ENCODE measurements around the gene SUGP1. TPM values are rescaled to one million over a fixed set of nuclear protein-coding genes. Genes with fewer than 3 reads are reported as not detected.

Gene SUGP1
- total RNA-seq, 1 experiment from 2014 or later: 81.3 TPM

DNA sequence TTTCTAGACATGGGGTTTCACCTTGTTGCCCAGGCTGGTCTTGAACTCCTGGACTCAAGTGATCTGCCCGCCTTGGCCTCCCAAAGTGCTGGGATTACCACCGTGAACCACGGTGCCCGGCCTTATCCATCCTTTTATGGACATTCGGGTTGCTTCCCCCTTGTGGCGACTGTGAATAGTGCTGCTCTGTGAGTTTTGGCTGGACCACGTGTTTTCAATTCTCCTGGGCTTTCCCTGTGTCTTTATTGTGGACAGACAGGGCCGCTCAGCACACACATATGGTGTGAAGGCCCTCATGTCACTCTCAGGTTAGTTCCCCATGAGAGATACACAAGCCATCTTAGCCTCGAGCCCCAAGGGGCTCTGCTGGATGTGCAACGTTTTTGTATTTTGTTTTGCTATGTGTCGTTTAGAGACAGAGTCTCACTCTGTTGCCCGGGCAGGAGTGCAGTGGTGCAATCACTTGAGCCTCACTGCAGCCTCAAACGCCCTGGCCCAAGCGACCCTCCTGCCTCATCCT lies 40.8 kb upstream of the SUGP1 start:
- DNase-seq (ENCODE audit: low spot score) (peak; percentile 87), ATAC-seq (peak; percentile 88)
- ChIA-PET CTCF (interaction anchor here (0.7 to 1.3 kb wide), 3 partner anchors 20 to 193 kb away, joined by 3 to 5 read pairs (median 3); no protein-coding TSS in a partner anchor), POLR2A (no interaction called here)
- Mint-ChIP-seq H3K4me1 (peaks cover 6% of the 10 kb centered on the region), H3K36me3 (no peaks in the 10 kb centered on the region), H3K27ac (no peak overlapping the region), H3K4me3 (no peak overlapping the region), H3K27me3 (ENCODE audit: low read depth) (no peaks in the 10 kb centered on the region), H3K9me3 (no peaks in the 10 kb centered on the region)
- TF ChIP-seq NR2C2 (CRISPR knock-in tag; IDR thresholded peaks at IDR 0.05): no peak
- no peak for TF ChIP-seq OVOL2 (CRISPR knock-in tag; IDR thresholded peaks at IDR 0.05; ENCODE audit: borderline replicate concordance)
- no peak for TF ChIP-seq JAZF1 (CRISPR knock-in tag; IDR thresholded peaks at IDR 0.05)
- TF ChIP-seq SP1 (CRISPR knock-in tag; conservative IDR thresholded peaks at IDR 0.05): peak; percentile 23; the same call in 1 of the 2 replicates
- TF ChIP-seq, protein P1, sequence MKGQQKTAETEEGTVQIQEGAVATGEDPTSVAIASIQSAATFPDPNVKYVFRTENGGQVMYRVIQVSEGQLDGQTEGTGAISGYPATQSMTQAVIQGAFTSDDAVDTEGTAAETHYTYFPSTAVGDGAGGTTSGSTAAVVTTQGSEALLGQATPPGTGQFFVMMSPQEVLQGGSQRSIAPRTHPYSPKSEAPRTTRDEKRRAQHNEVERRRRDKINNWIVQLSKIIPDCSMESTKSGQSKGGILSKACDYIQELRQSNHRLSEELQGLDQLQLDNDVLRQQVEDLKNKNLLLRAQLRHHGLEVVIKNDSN (CRISPR knock-in tag; IDR thresholded peaks at IDR 0.05): peak; percentile 69; the same call in 1 of the 2 replicates
- no peak for TF ChIP-seq NFATC4 (CRISPR knock-in tag; IDR thresholded peaks at IDR 0.05)
- TF ChIP-seq TEAD4 (CRISPR knock-in tag; IDR thresholded peaks at IDR 0.05): no peak
- TF ChIP-seq, protein P2, sequence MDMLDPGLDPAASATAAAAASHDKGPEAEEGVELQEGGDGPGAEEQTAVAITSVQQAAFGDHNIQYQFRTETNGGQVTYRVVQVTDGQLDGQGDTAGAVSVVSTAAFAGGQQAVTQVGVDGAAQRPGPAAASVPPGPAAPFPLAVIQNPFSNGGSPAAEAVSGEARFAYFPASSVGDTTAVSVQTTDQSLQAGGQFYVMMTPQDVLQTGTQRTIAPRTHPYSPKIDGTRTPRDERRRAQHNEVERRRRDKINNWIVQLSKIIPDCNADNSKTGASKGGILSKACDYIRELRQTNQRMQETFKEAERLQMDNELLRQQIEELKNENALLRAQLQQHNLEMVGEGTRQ (CRISPR knock-in tag; IDR thresholded peaks at IDR 0.05): peak; percentile 79
- TF ChIP-seq, protein P3, sequence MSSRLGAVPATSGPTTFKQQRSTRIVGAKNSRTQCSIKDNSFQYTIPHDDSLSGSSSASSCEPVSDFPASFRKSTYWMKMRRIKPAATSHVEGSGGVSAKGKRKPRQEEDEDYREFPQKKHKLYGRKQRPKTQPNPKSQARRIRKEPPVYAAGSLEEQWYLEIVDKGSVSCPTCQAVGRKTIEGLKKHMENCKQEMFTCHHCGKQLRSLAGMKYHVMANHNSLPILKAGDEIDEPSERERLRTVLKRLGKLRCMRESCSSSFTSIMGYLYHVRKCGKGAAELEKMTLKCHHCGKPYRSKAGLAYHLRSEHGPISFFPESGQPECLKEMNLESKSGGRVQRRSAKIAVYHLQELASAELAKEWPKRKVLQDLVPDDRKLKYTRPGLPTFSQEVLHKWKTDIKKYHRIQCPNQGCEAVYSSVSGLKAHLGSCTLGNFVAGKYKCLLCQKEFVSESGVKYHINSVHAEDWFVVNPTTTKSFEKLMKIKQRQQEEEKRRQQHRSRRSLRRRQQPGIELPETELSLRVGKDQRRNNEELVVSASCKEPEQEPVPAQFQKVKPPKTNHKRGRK (CRISPR knock-in tag; IDR thresholded peaks at IDR 0.05; ENCODE audit: borderline replicate concordance): no peak
- TF ChIP-seq, protein P4, sequence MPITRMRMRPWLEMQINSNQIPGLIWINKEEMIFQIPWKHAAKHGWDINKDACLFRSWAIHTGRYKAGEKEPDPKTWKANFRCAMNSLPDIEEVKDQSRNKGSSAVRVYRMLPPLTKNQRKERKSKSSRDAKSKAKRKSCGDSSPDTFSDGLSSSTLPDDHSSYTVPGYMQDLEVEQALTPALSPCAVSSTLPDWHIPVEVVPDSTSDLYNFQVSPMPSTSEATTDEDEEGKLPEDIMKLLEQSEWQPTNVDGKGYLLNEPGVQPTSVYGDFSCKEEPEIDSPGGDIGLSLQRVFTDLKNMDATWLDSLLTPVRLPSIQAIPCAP (CRISPR knock-in tag; IDR thresholded peaks at IDR 0.05): no peak
- TF ChIP-seq, protein P5, sequence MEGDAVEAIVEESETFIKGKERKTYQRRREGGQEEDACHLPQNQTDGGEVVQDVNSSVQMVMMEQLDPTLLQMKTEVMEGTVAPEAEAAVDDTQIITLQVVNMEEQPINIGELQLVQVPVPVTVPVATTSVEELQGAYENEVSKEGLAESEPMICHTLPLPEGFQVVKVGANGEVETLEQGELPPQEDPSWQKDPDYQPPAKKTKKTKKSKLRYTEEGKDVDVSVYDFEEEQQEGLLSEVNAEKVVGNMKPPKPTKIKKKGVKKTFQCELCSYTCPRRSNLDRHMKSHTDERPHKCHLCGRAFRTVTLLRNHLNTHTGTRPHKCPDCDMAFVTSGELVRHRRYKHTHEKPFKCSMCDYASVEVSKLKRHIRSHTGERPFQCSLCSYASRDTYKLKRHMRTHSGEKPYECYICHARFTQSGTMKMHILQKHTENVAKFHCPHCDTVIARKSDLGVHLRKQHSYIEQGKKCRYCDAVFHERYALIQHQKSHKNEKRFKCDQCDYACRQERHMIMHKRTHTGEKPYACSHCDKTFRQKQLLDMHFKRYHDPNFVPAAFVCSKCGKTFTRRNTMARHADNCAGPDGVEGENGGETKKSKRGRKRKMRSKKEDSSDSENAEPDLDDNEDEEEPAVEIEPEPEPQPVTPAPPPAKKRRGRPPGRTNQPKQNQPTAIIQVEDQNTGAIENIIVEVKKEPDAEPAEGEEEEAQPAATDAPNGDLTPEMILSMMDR (IDR thresholded peaks at IDR 0.05): peak; percentile 74
- TF ChIP-seq, protein P6, sequence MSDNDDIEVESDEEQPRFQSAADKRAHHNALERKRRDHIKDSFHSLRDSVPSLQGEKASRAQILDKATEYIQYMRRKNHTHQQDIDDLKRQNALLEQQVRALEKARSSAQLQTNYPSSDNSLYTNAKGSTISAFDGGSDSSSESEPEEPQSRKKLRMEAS (CRISPR knock-in tag; IDR thresholded peaks at IDR 0.05): peak; percentile 65; the same call in 1 of the 2 replicates

DNA sequence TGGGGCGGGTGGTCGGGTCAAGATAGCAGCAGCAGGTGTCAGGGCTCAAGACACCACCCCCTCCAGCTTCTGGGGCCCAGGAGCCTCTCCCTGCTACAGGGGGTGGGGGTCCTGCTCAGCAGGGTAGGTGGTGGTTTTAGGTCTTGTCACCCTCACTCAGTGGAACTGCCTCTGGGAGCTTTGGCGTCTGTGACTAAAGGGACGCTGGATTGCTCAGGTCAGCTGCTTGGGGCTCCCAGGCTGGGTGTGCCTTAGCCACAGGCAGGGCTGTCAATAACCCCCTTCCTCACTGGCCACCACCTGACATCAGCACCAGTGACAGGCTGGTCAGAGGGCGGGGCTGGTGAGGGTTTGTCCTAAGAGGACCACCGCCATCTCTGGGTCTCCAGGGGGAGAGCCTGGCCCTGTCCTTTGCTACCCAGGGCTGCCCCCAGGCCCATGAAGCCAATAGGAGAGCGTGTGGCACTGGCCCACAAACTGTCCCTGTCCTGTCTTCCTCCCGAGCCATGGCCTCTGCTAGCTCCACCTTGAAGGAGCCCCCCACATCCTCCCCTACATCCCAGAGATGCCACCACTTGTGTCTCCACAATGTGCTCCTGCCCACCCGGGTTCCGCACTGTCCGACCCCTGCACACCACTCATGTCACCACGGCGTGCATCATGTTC lies 36.7 kb upstream of the SUGP1 start:
- H3K27ac Mint-ChIP-seq: no peak overlapping the region
- peaks cover 15% of the 10 kb centered on the region for H3K36me3 Mint-ChIP-seq
- no peaks in the 10 kb centered on the region for H3K27me3 Mint-ChIP-seq (ENCODE audit: low read depth)
- no peak for ATAC-seq
- POLR2A ChIA-PET: no interaction called here
- H3K4me3 Mint-ChIP-seq: no peak overlapping the region
- DNase-seq (ENCODE audit: low spot score): no peak
- H3K9me3 Mint-ChIP-seq: no peaks in the 10 kb centered on the region
- CTCF ChIA-PET: interaction anchor here (0.9 kb wide), 1 partner anchor 10 kb away, joined by 4 read pairs; no protein-coding TSS in a partner anchor
- H3K4me1 Mint-ChIP-seq: no peaks in the 10 kb centered on the region
- TF ChIP-seq, protein P7, sequence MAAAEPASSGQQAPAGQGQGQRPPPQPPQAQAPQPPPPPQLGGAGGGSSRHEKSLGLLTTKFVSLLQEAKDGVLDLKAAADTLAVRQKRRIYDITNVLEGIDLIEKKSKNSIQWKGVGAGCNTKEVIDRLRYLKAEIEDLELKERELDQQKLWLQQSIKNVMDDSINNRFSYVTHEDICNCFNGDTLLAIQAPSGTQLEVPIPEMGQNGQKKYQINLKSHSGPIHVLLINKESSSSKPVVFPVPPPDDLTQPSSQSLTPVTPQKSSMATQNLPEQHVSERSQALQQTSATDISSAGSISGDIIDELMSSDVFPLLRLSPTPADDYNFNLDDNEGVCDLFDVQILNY (CRISPR knock-in tag; IDR thresholded peaks at IDR 0.05): no peak
- TF ChIP-seq ZNF263 (CRISPR knock-in tag; IDR thresholded peaks at IDR 0.05; ENCODE audit: low read depth): no peak
- TF ChIP-seq ZNF423 (CRISPR knock-in tag; IDR thresholded peaks at IDR 0.05): no peak
- TF ChIP-seq, protein P8, sequence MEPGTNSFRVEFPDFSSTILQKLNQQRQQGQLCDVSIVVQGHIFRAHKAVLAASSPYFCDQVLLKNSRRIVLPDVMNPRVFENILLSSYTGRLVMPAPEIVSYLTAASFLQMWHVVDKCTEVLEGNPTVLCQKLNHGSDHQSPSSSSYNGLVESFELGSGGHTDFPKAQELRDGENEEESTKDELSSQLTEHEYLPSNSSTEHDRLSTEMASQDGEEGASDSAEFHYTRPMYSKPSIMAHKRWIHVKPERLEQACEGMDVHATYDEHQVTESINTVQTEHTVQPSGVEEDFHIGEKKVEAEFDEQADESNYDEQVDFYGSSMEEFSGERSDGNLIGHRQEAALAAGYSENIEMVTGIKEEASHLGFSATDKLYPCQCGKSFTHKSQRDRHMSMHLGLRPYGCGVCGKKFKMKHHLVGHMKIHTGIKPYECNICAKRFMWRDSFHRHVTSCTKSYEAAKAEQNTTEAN (CRISPR knock-in tag; IDR thresholded peaks at IDR 0.05): no peak
- TF ChIP-seq ZNF416 (CRISPR knock-in tag; IDR thresholded peaks at IDR 0.05): no peak
- TF ChIP-seq, protein P2 (CRISPR knock-in tag; IDR thresholded peaks at IDR 0.05): no peak
- TF ChIP-seq, protein P9, sequence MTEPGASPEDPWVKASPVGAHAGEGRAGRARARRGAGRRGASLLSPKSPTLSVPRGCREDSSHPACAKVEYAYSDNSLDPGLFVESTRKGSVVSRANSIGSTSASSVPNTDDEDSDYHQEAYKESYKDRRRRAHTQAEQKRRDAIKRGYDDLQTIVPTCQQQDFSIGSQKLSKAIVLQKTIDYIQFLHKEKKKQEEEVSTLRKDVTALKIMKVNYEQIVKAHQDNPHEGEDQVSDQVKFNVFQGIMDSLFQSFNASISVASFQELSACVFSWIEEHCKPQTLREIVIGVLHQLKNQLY (CRISPR knock-in tag; IDR thresholded peaks at IDR 0.05): no peak
- TF ChIP-seq TEAD4 (CRISPR knock-in tag; IDR thresholded peaks at IDR 0.05): no peak
- no peak for TF ChIP-seq GRHL2 (CRISPR knock-in tag; IDR thresholded peaks at IDR 0.05; ENCODE audit: insufficient replicate concordance, severe bottlenecking)
- TF ChIP-seq OVOL2 (CRISPR knock-in tag; IDR thresholded peaks at IDR 0.05; ENCODE audit: borderline replicate concordance): no peak
- TF ChIP-seq, protein P10, sequence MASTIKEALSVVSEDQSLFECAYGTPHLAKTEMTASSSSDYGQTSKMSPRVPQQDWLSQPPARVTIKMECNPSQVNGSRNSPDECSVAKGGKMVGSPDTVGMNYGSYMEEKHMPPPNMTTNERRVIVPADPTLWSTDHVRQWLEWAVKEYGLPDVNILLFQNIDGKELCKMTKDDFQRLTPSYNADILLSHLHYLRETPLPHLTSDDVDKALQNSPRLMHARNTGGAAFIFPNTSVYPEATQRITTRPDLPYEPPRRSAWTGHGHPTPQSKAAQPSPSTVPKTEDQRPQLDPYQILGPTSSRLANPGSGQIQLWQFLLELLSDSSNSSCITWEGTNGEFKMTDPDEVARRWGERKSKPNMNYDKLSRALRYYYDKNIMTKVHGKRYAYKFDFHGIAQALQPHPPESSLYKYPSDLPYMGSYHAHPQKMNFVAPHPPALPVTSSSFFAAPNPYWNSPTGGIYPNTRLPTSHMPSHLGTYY (CRISPR knock-in tag; IDR thresholded peaks at IDR 0.05): no peak
